HG03139 (cell line): ENCODE data around the gene OPN3.

Experiments used
- ATAC-seq: cut with Tn5 transposase; IDR thresholded peaks from one replicate; pipeline ENCODE4 v1.9.1; 2021; ENCODE audit not compliant: unreplicated experiment

Gene OPN3

GRCh38 chr1:241591736-241592135 is 48.4 kb downstream of the OPN3 start:
- no peak for ATAC-seq

DNA sequence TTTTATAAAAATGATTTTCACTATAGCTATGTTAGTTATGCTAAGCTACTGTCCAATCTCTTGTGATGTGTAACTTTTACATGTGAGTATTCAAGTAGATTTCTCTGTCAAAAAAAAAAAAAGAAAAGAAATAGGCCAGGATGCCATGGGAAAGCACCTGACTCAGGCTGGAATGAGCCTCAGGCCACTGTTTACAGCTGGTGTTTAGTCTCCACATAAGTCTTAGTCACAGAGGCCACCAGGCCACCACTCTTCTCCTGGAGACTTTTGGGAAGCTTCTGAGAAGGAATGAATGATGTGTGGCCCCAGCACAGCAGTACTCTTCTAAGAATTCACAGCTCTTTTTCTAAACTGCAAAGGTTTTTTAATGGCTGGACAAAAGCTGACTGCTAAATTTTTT is 48.9 kb downstream of the OPN3 start:
- no peak for ATAC-seq

DNA sequence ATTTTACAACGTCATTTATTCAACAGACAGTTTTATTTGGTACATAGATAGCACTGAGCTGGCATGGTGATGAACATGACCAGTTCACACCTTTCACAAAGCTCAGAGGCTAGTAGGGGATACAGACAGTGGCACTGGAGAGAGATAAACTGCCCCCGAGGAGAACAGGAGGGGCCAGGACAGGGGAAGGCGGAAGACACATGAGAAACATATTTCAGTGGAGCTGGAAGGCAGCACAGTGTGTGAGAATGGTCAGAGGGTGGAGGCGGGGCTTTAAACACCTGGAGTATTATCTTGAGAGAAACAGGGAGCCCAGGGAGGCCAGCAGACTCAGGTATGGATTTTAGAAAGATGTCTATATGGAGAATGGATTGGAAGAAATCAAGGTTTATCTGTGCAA is 49.5 kb downstream of the OPN3 start:
- ATAC-seq, result no peak

DNA sequence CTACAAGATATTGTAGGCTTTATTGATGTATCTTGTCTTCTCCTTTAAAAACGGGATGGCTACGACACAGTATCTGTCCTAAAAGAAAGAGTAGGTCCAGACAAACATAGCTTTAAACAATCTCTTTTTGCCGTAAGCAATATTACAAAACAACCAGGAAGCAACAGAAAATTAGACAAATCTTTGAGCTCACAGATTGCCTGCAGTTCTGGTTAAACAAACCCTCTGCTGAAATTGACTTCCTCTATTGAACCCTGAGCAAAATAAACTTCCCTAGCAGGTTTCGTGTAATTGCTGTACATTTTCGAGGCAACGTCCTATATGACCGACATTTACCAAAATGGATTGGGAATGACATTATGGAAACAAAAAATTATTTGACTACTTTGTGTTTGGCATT is 50.6 kb downstream of the OPN3 start:
- ATAC-seq, result no peak

- no peak for ATAC-seq
Measured at GRCh38 chr1:241586905-241587512, 53.2 kb downstream of the OPN3 start.

GRCh38 chr1:241582921-241583321 is 57.2 kb downstream of the OPN3 start:
- ATAC-seq, result no peak

DNA sequence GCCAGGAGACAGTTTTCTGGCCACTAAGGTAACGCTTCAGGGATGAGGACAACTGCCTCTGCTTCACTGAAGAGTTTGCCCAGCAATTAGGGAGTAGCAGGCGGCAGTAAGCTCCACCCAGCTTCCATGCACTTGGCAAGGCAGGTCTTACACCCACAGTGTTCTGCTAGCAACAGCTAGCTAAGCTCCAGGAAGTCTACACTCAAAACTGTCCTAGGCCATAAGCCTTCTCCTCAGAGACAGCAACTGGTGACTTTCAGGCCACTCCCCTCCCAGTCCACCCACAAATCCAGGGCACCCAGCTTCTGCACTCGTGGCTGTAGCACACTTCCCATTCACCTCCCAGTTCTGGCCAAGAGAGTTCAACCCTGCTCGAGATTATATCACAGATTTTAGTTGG is 60.7 kb downstream of the OPN3 start:
- no peak for ATAC-seq

DNA sequence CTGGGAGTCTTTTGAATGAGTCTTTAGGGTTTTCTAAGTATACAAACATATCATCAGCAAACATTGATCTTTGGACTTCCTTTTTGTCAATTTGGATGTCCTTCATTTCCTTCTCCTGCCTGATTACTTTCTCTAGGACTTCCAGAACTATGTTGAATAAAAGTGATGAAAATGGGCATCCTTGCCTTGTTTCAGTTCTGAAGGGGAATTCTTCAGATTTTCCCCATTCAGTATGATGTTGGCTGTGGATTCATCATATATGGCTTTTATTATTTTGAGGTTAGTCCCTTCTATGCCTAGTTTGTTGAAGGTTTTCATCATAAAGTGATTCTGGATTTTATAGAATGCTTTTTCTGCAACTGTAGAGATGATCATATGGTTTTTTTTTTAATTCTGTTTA is 66.0 kb downstream of the OPN3 start:
- no peak for ATAC-seq

DNA sequence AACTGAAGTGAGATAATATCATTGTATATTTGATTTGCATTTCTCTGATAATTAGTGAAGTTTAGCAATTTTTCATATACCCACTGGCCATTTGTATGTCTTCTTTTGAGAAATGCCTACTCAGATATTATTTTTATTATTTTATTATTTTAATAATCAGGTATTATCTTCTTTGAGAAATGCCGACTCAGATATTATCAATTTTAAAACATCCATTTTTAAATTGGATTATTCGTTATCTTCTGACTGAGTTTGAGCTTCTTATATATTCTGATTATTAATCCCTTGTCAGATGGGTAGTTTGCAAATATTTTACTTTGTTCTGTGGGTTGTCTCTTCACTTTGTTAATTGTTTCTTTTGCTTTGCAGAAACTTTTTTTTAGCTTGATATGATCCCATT is 70.3 kb downstream of the OPN3 start:
- no peak for ATAC-seq

- ATAC-seq, result no peak
Measured at GRCh38 chr1:241560849-241561187, 79.4 kb downstream of the OPN3 start.

DNA sequence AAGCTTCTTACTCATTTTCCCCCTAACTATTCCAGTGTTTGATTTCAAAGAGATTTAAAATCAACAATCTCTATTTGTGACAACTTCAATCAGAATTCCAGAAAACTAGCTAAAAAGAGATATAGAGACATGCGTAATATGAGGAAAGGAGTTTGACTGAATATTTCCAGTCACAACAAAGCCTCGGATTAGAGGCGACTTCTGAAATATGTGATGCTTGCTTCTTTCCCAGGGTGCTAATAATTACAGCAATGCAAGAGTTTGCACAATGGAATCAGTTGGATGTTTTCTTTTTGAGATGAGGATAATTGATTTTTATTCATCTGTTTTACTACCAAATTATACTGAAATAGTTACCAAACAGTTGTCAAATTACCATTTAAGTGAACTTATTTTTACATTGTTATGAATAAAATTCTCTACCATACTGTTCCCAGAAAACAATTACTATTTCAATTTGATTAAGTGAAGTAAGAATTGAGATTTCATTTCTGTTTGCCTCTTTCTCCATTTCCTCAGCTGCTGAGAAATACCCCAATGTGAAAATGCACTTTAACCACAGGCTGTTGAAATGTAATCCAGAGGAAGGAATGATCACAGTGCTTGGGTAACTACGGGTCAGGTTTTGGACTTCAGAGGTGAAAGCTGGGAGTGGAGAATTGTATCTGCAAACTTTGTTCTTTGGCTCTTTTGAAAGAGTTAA is 79.9 kb downstream of the OPN3 start:
- no peak for ATAC-seq

- ATAC-seq, result no peak
Measured at GRCh38 chr1:241557551-241558193, 82.5 kb downstream of the OPN3 start.

- no peak for ATAC-seq
Measured at GRCh38 chr1:241557031-241557430, 83.1 kb downstream of the OPN3 start.

DNA sequence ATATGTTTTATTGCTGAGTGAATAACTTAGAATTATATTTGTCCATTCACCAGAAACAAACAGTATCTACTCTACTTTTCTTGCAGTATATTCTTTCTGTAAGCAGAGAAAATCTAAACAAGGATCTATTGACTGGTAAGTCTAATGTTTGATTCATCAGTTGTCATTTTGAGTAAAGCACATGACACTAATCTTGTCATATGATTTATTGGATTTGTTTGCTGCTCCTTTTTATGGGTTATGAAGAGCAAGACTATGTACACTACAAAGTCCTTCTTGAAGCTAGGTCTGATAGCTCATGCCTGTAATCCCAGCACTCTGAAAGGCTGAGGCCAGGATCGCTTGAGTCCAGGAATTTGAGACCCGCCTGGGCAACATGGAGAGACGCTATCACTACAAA is 84.6 kb downstream of the OPN3 start:
- ATAC-seq, result no peak

GRCh38 chr1:241553886-241554592 is 86.1 kb downstream of the OPN3 start:
- ATAC-seq, result no peak

DNA sequence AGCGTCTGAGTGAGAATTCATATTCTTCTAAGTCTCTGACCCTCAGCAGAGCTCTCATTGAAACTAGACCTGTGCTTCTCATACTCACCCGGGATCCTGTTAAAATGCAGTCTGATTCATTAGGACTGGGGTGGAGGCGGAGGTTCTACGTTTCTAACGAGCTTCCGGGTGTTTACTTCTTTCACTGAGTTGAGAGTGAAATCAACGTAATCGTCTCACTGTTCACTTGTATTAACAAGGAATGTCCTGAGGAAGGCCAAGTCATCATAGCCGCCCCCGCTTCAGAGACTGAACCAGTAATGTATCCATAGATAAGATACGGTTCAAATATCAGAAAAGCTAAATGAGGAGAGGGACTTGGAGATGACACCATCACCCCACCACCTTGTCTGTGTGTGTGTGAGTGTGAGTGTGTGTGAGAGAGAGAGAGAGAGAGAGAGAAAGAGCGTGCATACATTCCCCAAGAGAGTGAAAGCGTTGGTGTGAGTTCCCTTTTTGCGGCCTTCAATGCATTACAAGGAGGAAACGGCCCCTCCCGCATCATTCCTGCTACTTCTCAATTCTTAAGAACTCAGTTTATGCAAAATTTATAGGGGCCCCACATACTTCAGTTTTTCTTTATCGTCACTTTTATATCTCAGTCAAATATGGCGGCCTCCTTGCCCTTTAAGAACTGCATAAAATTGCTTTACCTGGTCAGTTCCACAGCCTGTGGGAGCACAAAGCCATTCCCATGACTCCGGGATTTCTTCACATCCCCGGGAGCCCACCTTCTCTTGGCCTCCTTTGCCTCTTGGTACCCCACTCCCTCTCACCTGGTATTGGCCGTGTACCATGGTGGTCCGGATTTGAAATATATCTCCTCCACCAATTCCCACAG is 88.2 kb downstream of the OPN3 start:
- peak; percentile 81 for ATAC-seq

DNA sequence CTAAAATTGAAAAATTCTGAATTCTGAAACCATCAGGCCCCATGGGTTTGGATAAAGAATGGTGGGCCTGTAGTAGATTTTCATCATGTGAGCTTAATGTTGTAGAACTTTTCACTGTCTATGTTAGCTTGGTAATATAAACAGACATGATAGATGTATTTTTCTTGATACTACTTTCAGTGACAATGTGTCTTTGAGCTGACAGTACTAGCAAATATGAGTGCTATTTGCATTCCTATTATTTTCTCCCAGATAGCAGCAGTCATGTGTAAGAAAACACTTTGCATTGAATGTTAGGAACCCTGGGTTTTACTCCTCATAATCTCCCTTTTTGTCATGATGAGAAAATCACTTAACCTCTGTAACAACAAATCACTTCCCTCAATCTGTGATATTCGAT is 89.9 kb downstream of the OPN3 start:
- ATAC-seq, result no peak

- no peak for ATAC-seq
Measured at GRCh38 chr1:241548008-241548407, 92.2 kb downstream of the OPN3 start.
